ENCODE measurements around the gene TRIP13. TPM values are rescaled to one million over a fixed set of nuclear protein-coding genes. Genes with fewer than 3 reads are reported as not detected.
A peak's percentile ranks its signal among the peaks of the same experiment; 100 is the strongest.

The TRIP13 gene
- total and polyA plus RNA-seq, 12 donors, result 0.30 to 5.0 (median 0.78) TPM

DNA sequence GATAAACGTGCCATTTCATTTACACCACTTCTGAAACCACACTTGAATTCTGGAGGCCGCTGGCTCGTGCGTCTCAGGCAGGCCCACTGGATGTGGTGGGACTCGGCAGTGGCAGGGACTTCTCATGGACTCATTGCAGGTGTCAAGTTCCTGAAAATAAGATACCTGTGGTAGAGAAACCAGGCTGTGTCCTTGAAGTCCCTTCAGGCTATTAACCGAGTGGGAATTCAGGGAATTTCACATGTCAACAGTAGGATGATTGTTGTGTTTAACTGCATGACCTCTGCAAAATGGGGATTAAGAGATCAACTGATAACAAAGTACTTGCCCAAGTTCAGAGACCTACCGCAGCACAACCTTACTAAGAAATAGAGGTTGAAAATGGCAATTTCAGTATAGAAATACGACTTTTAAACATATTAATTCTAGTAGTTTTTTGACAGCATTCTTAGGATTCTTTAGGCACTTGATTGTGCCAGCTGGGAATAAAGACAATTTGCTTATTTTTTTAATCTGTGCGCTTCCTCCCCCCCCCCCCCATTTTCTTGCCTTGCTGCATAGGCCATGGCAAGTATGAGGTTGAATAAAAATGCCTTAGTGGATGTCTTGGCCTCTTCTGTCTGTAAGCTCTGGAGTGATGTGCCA lies 26.8 kb downstream of the TRIP13 start:
- no peak overlapping the region for H3K4me3 ChIP-seq
- no peak for DNase-seq
- no peaks in the 10 kb centered on the region for H3K27me3 ChIP-seq
- no peaks in the 10 kb centered on the region for H3K36me3 ChIP-seq (replicated peaks in 1 of 2)
- no peak overlapping the region for H3K27ac ChIP-seq
- no peaks in the 10 kb centered on the region for H3K9me3 ChIP-seq (replicated peaks in 1 of 3)
- no peaks in the 10 kb centered on the region for H3K4me1 ChIP-seq (replicated peaks in 1 of 2)
- TF ChIP-seq POLR2A (IDR thresholded peaks at IDR 0.05), result no peak
- TF ChIP-seq, protein P1, sequence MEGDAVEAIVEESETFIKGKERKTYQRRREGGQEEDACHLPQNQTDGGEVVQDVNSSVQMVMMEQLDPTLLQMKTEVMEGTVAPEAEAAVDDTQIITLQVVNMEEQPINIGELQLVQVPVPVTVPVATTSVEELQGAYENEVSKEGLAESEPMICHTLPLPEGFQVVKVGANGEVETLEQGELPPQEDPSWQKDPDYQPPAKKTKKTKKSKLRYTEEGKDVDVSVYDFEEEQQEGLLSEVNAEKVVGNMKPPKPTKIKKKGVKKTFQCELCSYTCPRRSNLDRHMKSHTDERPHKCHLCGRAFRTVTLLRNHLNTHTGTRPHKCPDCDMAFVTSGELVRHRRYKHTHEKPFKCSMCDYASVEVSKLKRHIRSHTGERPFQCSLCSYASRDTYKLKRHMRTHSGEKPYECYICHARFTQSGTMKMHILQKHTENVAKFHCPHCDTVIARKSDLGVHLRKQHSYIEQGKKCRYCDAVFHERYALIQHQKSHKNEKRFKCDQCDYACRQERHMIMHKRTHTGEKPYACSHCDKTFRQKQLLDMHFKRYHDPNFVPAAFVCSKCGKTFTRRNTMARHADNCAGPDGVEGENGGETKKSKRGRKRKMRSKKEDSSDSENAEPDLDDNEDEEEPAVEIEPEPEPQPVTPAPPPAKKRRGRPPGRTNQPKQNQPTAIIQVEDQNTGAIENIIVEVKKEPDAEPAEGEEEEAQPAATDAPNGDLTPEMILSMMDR (IDR thresholded peaks at IDR 0.05), result no peak
- 93 to 97% (median 95%) methylated on average over 9 of the region's 9 CpGs for WGBS, 4 donors
- intact Hi-C loops (cut with DNase I), result no loop called here

DNA sequence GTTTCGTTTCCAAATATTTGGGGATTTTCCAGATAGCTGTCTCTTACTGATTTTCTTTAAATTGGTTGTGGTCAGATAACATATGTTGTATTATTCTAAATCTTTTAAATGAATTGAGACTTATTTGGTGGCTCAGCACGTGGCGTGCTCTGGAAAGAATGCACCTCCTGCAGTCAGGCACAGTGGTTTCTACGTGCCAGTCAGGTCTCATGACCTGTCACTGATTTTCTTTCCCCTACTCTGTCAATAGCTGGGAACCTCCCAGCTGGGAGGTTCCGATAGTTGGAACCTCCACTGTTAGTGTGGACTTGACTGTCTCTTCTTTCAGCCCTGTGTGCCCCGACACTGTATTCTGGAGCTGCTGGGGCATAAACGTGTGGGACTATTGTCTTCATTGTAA lies 27.6 kb downstream of the TRIP13 start:
- no peaks in the 10 kb centered on the region for H3K4me1 ChIP-seq (replicated peaks in 1 of 2)
- DNase-seq, result peak in 1 of 7 donors; percentile 20
- no peak overlapping the region for H3K27ac ChIP-seq
- WGBS, 4 donors, result 91 to 97% (median 93%) methylated on average over 7 of the region's 7 CpGs
- H3K4me3 ChIP-seq, result no peak overlapping the region
- intact Hi-C loops (cut with DNase I), result loop anchor here (5.0 to 10.0 kb wide), 3 partner anchors 247 to 727 kb away; no protein-coding TSS in a partner anchor
- no peaks in the 10 kb centered on the region for H3K27me3 ChIP-seq
- H3K9me3 ChIP-seq (replicated peaks in 1 of 3), result no peaks in the 10 kb centered on the region
- H3K36me3 ChIP-seq (replicated peaks in 1 of 2), result no peaks in the 10 kb centered on the region
- TF ChIP-seq, protein P1 (IDR thresholded peaks at IDR 0.05), result no peak
- no peak for TF ChIP-seq POLR2A (IDR thresholded peaks at IDR 0.05)

DNA sequence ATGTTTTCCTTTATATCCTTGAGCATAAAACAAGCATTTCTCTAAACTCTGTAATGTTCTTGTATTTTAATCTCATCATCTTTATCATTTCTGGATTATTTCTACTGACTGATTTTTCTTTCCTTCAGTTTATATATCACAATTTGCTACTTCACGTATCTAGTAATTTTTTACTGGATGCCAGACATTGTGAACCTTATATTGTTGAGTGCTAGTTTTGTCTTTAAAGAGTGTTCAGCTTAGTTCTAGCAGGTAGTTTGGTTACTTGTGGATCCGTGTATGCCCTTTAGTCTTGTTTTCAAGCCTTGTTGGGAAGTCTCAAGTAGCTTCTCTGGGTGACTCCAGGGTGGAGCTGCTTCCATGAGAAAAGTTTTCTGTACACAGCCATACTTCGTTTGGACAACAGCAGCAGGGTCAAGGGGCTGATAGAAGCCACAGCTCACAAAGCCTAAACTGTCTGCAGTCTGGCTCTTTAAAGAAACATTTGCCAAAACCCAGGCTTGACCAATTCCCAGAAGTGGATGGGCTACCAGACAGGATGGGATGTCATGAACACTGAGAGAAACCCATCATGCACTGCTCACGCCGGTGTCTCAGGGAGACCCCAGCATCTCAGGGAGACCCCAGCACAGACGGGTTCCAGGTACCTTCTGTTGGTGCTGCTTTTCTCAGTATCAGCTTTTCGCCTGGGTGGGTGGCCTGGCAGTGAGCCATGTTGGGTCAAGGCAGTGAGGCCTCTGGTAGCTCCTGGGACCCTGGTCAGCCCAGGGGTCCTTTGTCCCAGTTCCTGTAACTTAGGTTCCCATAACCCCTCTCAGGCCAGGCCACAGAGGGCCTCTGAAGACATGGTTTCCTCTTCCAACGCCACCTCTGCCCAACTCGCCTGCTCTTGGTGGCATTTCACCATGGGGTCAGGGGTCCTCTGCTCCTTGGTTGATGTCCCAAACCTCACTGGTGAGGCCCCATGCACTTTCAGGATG lies 29.1 kb downstream of the TRIP13 start:
- peak in 1 of 7 donors; percentile 47 for DNase-seq
- H3K36me3 ChIP-seq (replicated peaks in 1 of 2), result no peaks in the 10 kb centered on the region
- H3K27me3 ChIP-seq, result peaks cover 7% of the 10 kb centered on the region
- no peak overlapping the region for H3K4me3 ChIP-seq
- H3K4me1 ChIP-seq (replicated peaks in 1 of 2), result peaks cover 5 to 7% of the 10 kb centered on the region in 2 donors
- intact Hi-C loops (cut with DNase I), result loop anchor here (2.0 to 10.0 kb wide), 4 partner anchors 219 to 726 kb away; no protein-coding TSS in a partner anchor
- 87 to 93% (median 92%) methylated on average over 8 to 9 of the region's 9 CpGs for WGBS, 4 donors
- no peak overlapping the region for H3K27ac ChIP-seq
- H3K9me3 ChIP-seq (replicated peaks in 1 of 3), result no peaks in the 10 kb centered on the region
- no peak for TF ChIP-seq POLR2A (IDR thresholded peaks at IDR 0.05)
- TF ChIP-seq, protein P1 (IDR thresholded peaks at IDR 0.05), result no peak
